GM12801 (cell line): Measurements from ENCODE around the gene CTIF.

ENCODE experiments used
- CTCF ChIP-seq: IDR thresholded peaks from one replicate; pipeline ENCODE4 v1.5.1; 2011; ENCODE audit warnings: control low read depth; ENCODE audit not compliant: insufficient read length; ENCODE audit errors: extremely low read depth

CTIF gene

GRCh38 chr18:48680339-48681250 is 141.8 kb downstream of the CTIF start:
- TF ChIP-seq CTCF, result no peak

- TF ChIP-seq CTCF, result no peak
Observed at GRCh38 chr18:48682768-48683167, 143.9 kb downstream of the CTIF start.

- no peak for TF ChIP-seq CTCF
Observed at GRCh38 chr18:48683197-48683596, 144.4 kb downstream of the CTIF start.

GRCh38 chr18:48683661-48684060 is 144.8 kb downstream of the CTIF start:
- TF ChIP-seq CTCF, result no peak

GRCh38 chr18:48687346-48688042 is 148.7 kb downstream of the CTIF start:
- TF ChIP-seq CTCF, result no peak

- TF ChIP-seq CTCF, result no peak
Observed at GRCh38 chr18:48688961-48689360, 150.1 kb downstream of the CTIF start.

- TF ChIP-seq CTCF, result no peak
Observed at GRCh38 chr18:48689548-48689947, 150.7 kb downstream of the CTIF start.
